ENCODE data around the gene MAP1B.

The MAP1B gene

GRCh38 chr5:72233835-72234234 is 126.6 kb downstream of the MAP1B start:
- DNase-seq, result no peak
- H3K9me3 ChIP-seq (ENCODE audit: control insufficient read depth, low read length), result no peaks in the 10 kb centered on the region

GRCh38 chr5:72234265-72234700 is 127.0 kb downstream of the MAP1B start:
- Histone ChIP-seq H3K9me3 (ENCODE audit: control insufficient read depth, low read length) (no peaks in the 10 kb centered on the region), H3K4me1 (ENCODE audit: control insufficient read depth, insufficient read depth, low read depth, low read length) (no peaks in the 10 kb centered on the region), H4K8ac (ENCODE audit: low read length) (no peak overlapping the region), H3K4me2 (ENCODE audit: low read length, poor library complexity, severe bottlenecking) (no peak overlapping the region), H2BK120ac (ENCODE audit: low read depth, low read length) (no peak overlapping the region), H3K27ac (ENCODE audit: low read length, poor library complexity, severe bottlenecking) (peak overlapping the region; percentile 64), H3K23ac (ENCODE audit: low read length in 2 of 2) (no peak overlapping the region), H3K36me3 (ENCODE audit: control insufficient read depth in 1 of 2, insufficient read depth in 2 of 2, low read depth in 1 of 2, low read length in 2 of 2) (peaks cover 0 to 58% of the 10 kb centered on the region in 2 experiments), H2BK12ac (ENCODE audit: low read length in 2 of 2) (no peak overlapping the region), H2AK5ac (ENCODE audit: low read length, severe bottlenecking) (no peak overlapping the region), H3K27me3 (ENCODE audit: control insufficient read depth in 1 of 2, insufficient read depth in 1 of 2, low read length in 2 of 2) (no peaks in the 10 kb centered on the region), H2BK5ac (ENCODE audit: low read depth, low read length, poor library complexity, severe bottlenecking) (no peak overlapping the region), H3K79me1 (replicated peaks; ENCODE audit: low read length, poor library complexity, severe bottlenecking) (peaks cover 4% of the 10 kb centered on the region), H3K18ac (ENCODE audit: low read depth in 1 of 2, low read length in 2 of 2) (no peak overlapping the region), H2AFZ (ENCODE audit: low read depth, low read length) (no peak overlapping the region), H2BK15ac (ENCODE audit: low read depth, poor library complexity, severe bottlenecking) (no peak overlapping the region), H3K9ac (ENCODE audit: low read length) (peak overlapping the region; percentile 22), H4K91ac (ENCODE audit: low read length) (no peak overlapping the region), H3K4ac (ENCODE audit: low read depth in 1 of 2, low read length in 2 of 2) (no peak overlapping the region), H3K4me3 (ENCODE audit: insufficient read depth in 1 of 2, low read depth in 1 of 2, low read length in 2 of 2) (no peak overlapping the region), H3K14ac (ENCODE audit: low read length in 2 of 2) (no peak overlapping the region)
- DNase-seq, result peak; percentile 62

More at GRCh38 chr5:72233835-72234234, 126.6 kb downstream of the MAP1B start:
- Histone ChIP-seq H4K8ac (ENCODE audit: low read length) (no peak overlapping the region), H4K91ac (ENCODE audit: low read length) (no peak overlapping the region), H3K27ac (ENCODE audit: low read length, poor library complexity, severe bottlenecking) (no peak overlapping the region), H2BK120ac (ENCODE audit: low read depth, low read length) (no peak overlapping the region), H3K79me1 (replicated peaks; ENCODE audit: low read length, poor library complexity, severe bottlenecking) (peaks cover 7% of the 10 kb centered on the region), H2BK12ac (ENCODE audit: low read length in 2 of 2) (no peak overlapping the region), H3K18ac (ENCODE audit: low read depth in 1 of 2, low read length in 2 of 2) (no peak overlapping the region), H2AFZ (ENCODE audit: low read depth, low read length) (no peak overlapping the region), H3K27me3 (ENCODE audit: control insufficient read depth in 1 of 2, insufficient read depth in 1 of 2, low read length in 2 of 2) (no peaks in the 10 kb centered on the region), H3K4me1 (ENCODE audit: control insufficient read depth, insufficient read depth, low read depth, low read length) (no peaks in the 10 kb centered on the region), H3K4me3 (ENCODE audit: insufficient read depth in 1 of 2, low read depth in 1 of 2, low read length in 2 of 2) (no peak overlapping the region), H2BK5ac (ENCODE audit: low read depth, low read length, poor library complexity, severe bottlenecking) (no peak overlapping the region), H2BK15ac (ENCODE audit: low read depth, poor library complexity, severe bottlenecking) (no peak overlapping the region), H3K23ac (ENCODE audit: low read length in 2 of 2) (no peak overlapping the region), H3K36me3 (ENCODE audit: control insufficient read depth in 1 of 2, insufficient read depth in 2 of 2, low read depth in 1 of 2, low read length in 2 of 2) (peaks cover 3 to 62% of the 10 kb centered on the region in 2 experiments), H3K14ac (ENCODE audit: low read length in 2 of 2) (no peak overlapping the region), H3K4me2 (ENCODE audit: low read length, poor library complexity, severe bottlenecking) (no peak overlapping the region), H3K4ac (ENCODE audit: low read depth in 1 of 2, low read length in 2 of 2) (no peak overlapping the region), H2AK5ac (ENCODE audit: low read length, severe bottlenecking) (no peak overlapping the region), H3K9ac (ENCODE audit: low read length) (no peak overlapping the region)
- 100% methylated on average over 1 of the region's 1 CpG for WGBS

- WGBS, result no CpG with 5 or more reads among the region's 1 CpG
- H4K91ac ChIP-seq (ENCODE audit: low read length), result no peak overlapping the region
- no peaks in the 10 kb centered on the region for H3K9me3 ChIP-seq (ENCODE audit: control insufficient read depth, low read length)
Observed at GRCh38 chr5:72234868-72235267, 127.6 kb downstream of the MAP1B start.

GRCh38 chr5:72235725-72236124 is 128.4 kb downstream of the MAP1B start:
- Histone ChIP-seq H3K27ac (ENCODE audit: low read length, poor library complexity, severe bottlenecking) (no peak overlapping the region), H3K9ac (ENCODE audit: low read length) (no peak overlapping the region), H3K27me3 (ENCODE audit: control insufficient read depth in 1 of 2, insufficient read depth in 1 of 2, low read length in 2 of 2) (no peaks in the 10 kb centered on the region), H3K79me1 (replicated peaks; ENCODE audit: low read length, poor library complexity, severe bottlenecking) (peaks cover 4% of the 10 kb centered on the region), H4K91ac (ENCODE audit: low read length) (no peak overlapping the region), H3K4me1 (ENCODE audit: control insufficient read depth, insufficient read depth, low read depth, low read length) (no peaks in the 10 kb centered on the region), H3K18ac (ENCODE audit: low read depth in 1 of 2, low read length in 2 of 2) (no peak overlapping the region), H2BK120ac (ENCODE audit: low read depth, low read length) (no peak overlapping the region), H2AFZ (ENCODE audit: low read depth, low read length) (no peak overlapping the region), H2BK12ac (ENCODE audit: low read length in 2 of 2) (no peak overlapping the region), H3K4ac (ENCODE audit: low read depth in 1 of 2, low read length in 2 of 2) (no peak overlapping the region), H3K14ac (ENCODE audit: low read length in 2 of 2) (no peak overlapping the region), H4K8ac (ENCODE audit: low read length) (no peak overlapping the region), H2BK15ac (ENCODE audit: low read depth, poor library complexity, severe bottlenecking) (no peak overlapping the region), H3K9me3 (ENCODE audit: control insufficient read depth, low read length) (no peaks in the 10 kb centered on the region), H2AK5ac (ENCODE audit: low read length, severe bottlenecking) (no peak overlapping the region), H3K4me2 (ENCODE audit: low read length, poor library complexity, severe bottlenecking) (no peak overlapping the region), H3K4me3 (ENCODE audit: insufficient read depth in 1 of 2, low read depth in 1 of 2, low read length in 2 of 2) (no peak overlapping the region), H2BK5ac (ENCODE audit: low read depth, low read length, poor library complexity, severe bottlenecking) (no peak overlapping the region), H3K23ac (ENCODE audit: low read length in 2 of 2) (no peak overlapping the region), H3K36me3 (ENCODE audit: control insufficient read depth in 1 of 2, insufficient read depth in 2 of 2, low read depth in 1 of 2, low read length in 2 of 2) (peaks cover 0 to 46% of the 10 kb centered on the region in 2 experiments)
- 0% methylated on average over 1 of the region's 1 CpG for WGBS
- DNase-seq, result peak; percentile 39

More at GRCh38 chr5:72234868-72235267, 127.6 kb downstream of the MAP1B start:
- Histone ChIP-seq H2BK5ac (ENCODE audit: low read depth, low read length, poor library complexity, severe bottlenecking) (no peak overlapping the region), H3K4me2 (ENCODE audit: low read length, poor library complexity, severe bottlenecking) (no peak overlapping the region), H3K79me1 (replicated peaks; ENCODE audit: low read length, poor library complexity, severe bottlenecking) (peaks cover 4% of the 10 kb centered on the region), H3K14ac (ENCODE audit: low read length in 2 of 2) (no peak overlapping the region), H3K27me3 (ENCODE audit: control insufficient read depth in 1 of 2, insufficient read depth in 1 of 2, low read length in 2 of 2) (no peaks in the 10 kb centered on the region), H2AK5ac (ENCODE audit: low read length, severe bottlenecking) (peak overlapping the region; percentile 36), H3K27ac (ENCODE audit: low read length, poor library complexity, severe bottlenecking) (peak overlapping the region; percentile 64), H2BK12ac (ENCODE audit: low read length in 2 of 2) (no peak overlapping the region), H3K4me3 (ENCODE audit: insufficient read depth in 1 of 2, low read depth in 1 of 2, low read length in 2 of 2) (no peak overlapping the region), H2BK15ac (ENCODE audit: low read depth, poor library complexity, severe bottlenecking) (no peak overlapping the region), H3K9ac (ENCODE audit: low read length) (peak overlapping the region; percentile 22), H3K23ac (ENCODE audit: low read length in 2 of 2) (no peak overlapping the region), H3K36me3 (ENCODE audit: control insufficient read depth in 1 of 2, insufficient read depth in 2 of 2, low read depth in 1 of 2, low read length in 2 of 2) (peaks cover 0 to 54% of the 10 kb centered on the region in 2 experiments), H2AFZ (ENCODE audit: low read depth, low read length) (no peak overlapping the region), H3K4ac (ENCODE audit: low read depth in 1 of 2, low read length in 2 of 2) (no peak overlapping the region), H3K18ac (ENCODE audit: low read depth in 1 of 2, low read length in 2 of 2) (no peak overlapping the region), H4K8ac (ENCODE audit: low read length) (no peak overlapping the region), H3K4me1 (ENCODE audit: control insufficient read depth, insufficient read depth, low read depth, low read length) (no peaks in the 10 kb centered on the region), H2BK120ac (ENCODE audit: low read depth, low read length) (no peak overlapping the region)
- no peak for DNase-seq

Measured in mesenchymal stem cell (in vitro differentiated cells and primary cell).